ENCODE data around the gene KLHDC10.
"Not testable (repeated sequence)": the region's sequence is repeated elsewhere in the genome, so short reads cannot be mapped to it uniquely, and the experiment has no call there.

Gene KLHDC10

GRCh38 chr7:130141161-130141883 is 71.0 kb downstream of the KLHDC10 start:
- peak; percentile 56 for DNase-seq (ENCODE audit: low spot score)

- DNase-seq (ENCODE audit: low spot score): no peak
These were observed 71.7 kb downstream of the KLHDC10 start for GRCh38 chr7:130141884-130142653.

GRCh38 chr7:130142654-130143333 is 72.5 kb downstream of the KLHDC10 start:
- no peak for DNase-seq (ENCODE audit: low spot score)

GRCh38 chr7:130143334-130143732 is 73.0 kb downstream of the KLHDC10 start:
- no peak for DNase-seq (ENCODE audit: low spot score)

- DNase-seq (ENCODE audit: low spot score): no peak
These were observed 73.6 kb downstream of the KLHDC10 start for GRCh38 chr7:130143986-130144311.

- DNase-seq (ENCODE audit: low spot score): no peak
These were observed 74.2 kb downstream of the KLHDC10 start for GRCh38 chr7:130144312-130145171.

GRCh38 chr7:130145424-130146100 is 75.2 kb downstream of the KLHDC10 start:
- DNase-seq (ENCODE audit: low spot score): no peak

GRCh38 chr7:130146142-130146541 is 75.8 kb downstream of the KLHDC10 start:
- DNase-seq (ENCODE audit: low spot score): not testable (repeated sequence)

- DNase-seq (ENCODE audit: low spot score): no peak
These were observed 76.5 kb downstream of the KLHDC10 start for GRCh38 chr7:130146693-130147405.

- DNase-seq (ENCODE audit: low spot score): no peak
These were observed 77.5 kb downstream of the KLHDC10 start for GRCh38 chr7:130147710-130148325.

GRCh38 chr7:130148561-130148960 is 78.2 kb downstream of the KLHDC10 start:
- no peak for DNase-seq (ENCODE audit: low spot score)

GRCh38 chr7:130149281-130150139 is 79.2 kb downstream of the KLHDC10 start:
- DNase-seq (ENCODE audit: low spot score): no peak

GRCh38 chr7:130150587-130150986 is 80.3 kb downstream of the KLHDC10 start:
- DNase-seq (ENCODE audit: low spot score): no peak

- DNase-seq (ENCODE audit: low spot score): no peak
These were observed 81.5 kb downstream of the KLHDC10 start for GRCh38 chr7:130151591-130152492.

GRCh38 chr7:130152493-130153210 is 82.3 kb downstream of the KLHDC10 start:
- no peak for DNase-seq (ENCODE audit: low spot score)

- no peak for DNase-seq (ENCODE audit: low spot score)
These were observed 83.0 kb downstream of the KLHDC10 start for GRCh38 chr7:130153211-130153908.

GRCh38 chr7:130154131-130154500 is 83.8 kb downstream of the KLHDC10 start:
- DNase-seq (ENCODE audit: low spot score): no peak
